GM18502 (cell line): Measurements from ENCODE around the gene TEC.

Source experiments
- ATAC-seq: cut with Tn5 transposase; IDR thresholded peaks from one replicate; pipeline ENCODE4 v1.9.1; 2021; ENCODE audit warnings: mild to moderate bottlenecking; ENCODE audit not compliant: unreplicated experiment, poor library complexity

The TEC gene

DNA sequence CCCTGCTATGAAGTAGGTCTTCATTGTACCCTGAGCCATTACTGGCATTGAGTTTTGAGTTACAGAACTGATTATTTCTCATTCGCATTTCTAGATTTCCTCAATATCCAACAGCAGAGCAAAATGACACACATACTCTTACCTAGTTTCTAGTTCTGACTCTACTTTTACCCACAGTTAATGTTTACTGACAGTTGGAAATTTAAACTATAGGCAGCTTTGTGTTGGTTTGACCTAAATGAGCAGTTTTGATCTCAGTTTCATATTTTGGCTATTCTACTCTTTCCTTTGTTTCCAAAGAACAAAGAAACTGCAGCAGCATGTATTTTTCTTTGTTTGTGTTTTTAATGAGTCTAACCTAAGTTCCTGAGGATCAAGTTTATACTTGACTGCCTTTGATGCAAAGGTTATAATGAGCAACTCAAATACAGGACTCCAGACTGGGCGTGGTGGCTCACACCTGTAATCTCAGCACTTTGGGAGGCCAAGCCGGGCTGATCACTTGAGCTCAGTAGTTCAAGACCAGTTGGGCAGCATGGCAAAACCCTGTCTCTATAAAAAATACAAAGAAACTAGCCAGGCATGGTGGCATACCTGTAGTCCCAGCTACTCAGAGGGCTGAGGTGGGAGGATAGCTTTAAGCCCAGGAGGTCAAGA, 166.0 kb downstream of the TEC start:
- peak; percentile 68 for ATAC-seq

GRCh38 chr4:48102303-48102702, 167.3 kb downstream of the TEC start:
- ATAC-seq, result no peak

DNA sequence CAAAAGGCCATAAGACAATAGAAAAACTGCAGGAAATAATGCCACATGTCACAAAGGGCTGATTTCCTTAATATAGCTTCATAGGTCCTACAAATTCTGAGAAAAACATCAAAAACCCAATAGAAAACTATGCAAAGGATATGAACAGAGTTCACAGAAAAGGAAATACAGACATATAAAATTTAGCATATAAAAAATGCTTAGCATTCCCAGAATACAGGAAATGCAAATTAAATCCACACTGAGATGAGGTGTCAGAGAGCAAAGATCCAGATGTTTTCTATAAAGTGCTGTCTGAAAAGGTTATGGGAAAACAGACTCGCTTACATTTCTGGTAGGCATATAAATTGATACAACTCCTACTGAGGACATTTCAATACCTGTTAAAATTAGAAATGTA, 169.4 kb downstream of the TEC start:
- ATAC-seq, result no peak

GRCh38 chr4:48095441-48095840, 174.2 kb downstream of the TEC start:
- no peak for ATAC-seq

DNA sequence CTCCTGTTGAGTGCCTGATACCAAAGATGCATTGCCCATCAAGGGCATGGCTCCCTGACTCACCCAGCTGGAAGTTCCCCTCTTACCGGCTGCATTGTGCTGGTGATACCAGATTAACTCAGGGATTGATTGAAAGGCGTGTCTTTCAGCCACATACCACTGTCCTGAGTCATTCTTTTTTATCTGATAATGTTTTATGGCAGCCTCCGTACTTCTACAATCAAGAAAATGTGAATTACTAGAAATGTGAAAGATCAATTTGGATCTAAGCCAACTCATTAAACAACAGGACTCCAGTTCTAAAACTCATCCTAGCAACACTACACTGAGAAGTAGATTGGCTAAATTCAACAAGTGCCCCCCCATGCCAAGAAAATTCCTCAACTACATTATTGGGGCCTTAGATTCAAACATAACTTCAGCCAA, 175.6 kb downstream of the TEC start:
- ATAC-seq, result no peak

GRCh38 chr4:48090621-48091020, 179.0 kb downstream of the TEC start:
- no peak for ATAC-seq

DNA sequence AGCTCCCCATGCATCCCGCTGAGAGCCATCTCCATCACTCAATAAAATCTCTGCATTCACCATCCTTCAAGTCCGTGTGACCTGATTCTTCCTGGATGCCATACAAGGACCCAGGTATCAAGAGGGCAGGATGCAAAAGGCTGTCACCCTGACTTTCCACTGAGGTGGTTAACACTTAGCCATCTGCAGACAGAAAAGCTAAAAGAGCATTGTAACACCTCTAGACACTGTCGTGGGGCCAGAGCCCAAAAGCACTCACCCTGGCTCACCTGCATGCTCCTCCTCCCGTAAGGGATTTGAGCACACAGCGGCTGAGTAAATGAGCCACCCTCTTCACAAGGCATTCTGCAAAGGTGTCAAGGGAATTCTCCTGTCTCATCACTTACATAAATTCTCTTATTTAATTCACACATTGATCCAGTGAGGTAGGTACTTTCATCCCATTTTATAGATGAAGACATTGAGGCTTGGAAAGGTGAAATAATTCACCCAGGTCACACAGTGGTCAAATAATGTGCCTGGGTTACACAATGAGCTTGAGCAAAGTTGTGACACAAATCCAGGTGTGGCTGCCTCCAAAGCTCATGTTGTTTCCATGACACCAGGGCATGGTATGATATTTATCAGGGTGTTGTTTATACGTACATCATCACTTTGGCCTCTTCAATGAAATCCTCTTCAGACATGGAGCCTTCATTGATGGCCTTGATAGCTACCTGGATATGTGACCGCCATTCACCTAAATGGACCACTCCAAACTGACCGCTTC, 183.6 kb downstream of the TEC start:
- ATAC-seq, result no peak
